ENCODE data around the gene ZDHHC5.

DNA sequence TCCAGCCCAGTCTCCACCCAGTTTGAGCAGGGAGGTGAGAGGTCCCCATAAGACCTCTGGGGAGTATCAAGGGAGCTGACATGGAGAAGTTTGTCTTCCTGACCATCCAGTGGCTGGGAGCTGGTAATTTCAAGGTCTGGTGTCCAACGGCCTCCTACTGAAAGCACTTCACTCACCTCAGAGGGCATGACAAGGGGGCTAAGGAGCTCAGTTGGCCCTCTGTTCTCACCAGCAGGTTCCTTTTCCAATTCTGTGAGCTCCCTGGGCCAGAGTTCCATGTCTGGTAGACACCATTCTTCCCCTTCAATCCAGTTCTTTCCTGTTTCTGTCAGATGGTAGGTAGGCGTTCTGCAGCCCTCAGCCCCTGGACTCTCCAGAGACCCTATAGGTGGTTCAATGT, 76.4 kb downstream of the ZDHHC5 start:
- TF ChIP-seq, protein P1, sequence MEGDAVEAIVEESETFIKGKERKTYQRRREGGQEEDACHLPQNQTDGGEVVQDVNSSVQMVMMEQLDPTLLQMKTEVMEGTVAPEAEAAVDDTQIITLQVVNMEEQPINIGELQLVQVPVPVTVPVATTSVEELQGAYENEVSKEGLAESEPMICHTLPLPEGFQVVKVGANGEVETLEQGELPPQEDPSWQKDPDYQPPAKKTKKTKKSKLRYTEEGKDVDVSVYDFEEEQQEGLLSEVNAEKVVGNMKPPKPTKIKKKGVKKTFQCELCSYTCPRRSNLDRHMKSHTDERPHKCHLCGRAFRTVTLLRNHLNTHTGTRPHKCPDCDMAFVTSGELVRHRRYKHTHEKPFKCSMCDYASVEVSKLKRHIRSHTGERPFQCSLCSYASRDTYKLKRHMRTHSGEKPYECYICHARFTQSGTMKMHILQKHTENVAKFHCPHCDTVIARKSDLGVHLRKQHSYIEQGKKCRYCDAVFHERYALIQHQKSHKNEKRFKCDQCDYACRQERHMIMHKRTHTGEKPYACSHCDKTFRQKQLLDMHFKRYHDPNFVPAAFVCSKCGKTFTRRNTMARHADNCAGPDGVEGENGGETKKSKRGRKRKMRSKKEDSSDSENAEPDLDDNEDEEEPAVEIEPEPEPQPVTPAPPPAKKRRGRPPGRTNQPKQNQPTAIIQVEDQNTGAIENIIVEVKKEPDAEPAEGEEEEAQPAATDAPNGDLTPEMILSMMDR (IDR thresholded peaks at IDR 0.05): no peak
- TF ChIP-seq POLR2AphosphoS5 (IDR thresholded peaks at IDR 0.05) (no peak), POLR2A (IDR thresholded peaks at IDR 0.05; ENCODE audit: low read depth) (no peak)

Measured in esophagus muscularis mucosa (tissue), 3 donors.